ENCODE measurements around the gene PCK1. TPM values are rescaled to one million over a fixed set of nuclear protein-coding genes. Genes with fewer than 3 reads are reported as not detected.

Gene PCK1
- total and polyA plus RNA-seq, 9 donors: 0.05 to 1.5 (median 0.16) TPM; not detected in 1

DNA sequence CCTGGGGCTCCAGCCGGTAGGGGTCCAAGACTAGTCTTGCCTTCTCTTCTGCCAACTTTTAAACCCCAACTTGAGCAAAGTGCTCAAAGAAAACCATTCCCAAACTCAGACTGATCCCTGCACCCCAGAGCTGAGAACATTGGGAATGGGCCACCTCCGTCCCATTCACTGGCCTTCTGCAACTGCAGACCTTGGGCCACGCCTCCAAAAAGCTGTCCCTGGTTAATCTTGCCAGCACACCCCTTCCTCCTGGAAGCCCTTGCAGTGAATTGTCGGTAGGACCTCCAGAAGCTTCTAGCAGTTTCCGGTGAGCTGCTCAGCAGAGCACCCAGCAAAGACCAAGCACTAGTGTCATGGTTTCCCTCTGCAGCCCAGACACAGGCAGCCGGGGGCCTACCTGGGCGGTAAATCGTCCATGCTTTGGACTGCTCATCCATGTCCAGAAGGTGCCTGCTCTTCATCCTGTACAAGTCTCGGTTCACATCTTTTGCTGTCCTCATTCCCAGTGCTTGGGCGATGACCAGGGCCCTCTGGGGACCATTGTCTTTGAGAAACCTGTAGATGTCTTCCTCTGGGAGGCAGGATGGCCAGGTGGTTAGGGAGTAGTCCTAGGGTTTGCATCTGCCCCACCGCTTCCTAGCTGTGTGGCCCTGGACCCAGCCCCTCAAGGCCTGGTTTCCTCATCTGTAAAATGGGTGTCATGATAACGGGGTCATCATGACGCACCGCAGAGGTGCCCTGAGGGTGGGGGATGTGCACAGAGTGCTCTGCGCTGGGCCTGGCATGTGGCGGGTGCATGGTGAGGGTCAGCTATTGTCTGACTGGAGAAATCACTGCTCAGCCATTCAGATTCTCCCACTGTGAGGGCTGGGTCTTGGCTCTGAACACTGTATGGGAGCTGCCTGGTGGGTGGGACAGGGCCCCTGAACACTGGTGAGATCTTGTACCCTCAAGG lies 53.9 kb downstream of the PCK1 start:
- peaks cover 5% of the 10 kb centered on the region for H3K4me1 ChIP-seq (ENCODE audit: control insufficient read depth, insufficient read depth, low read length)
- no peak for DNase-seq
- H3K4me3 ChIP-seq (ENCODE audit: low read length): no peak overlapping the region
- no peak overlapping the region for H3K27ac ChIP-seq (ENCODE audit: low read length)
- peaks cover 10% of the 10 kb centered on the region for H3K27me3 ChIP-seq (ENCODE audit: control insufficient read depth, insufficient read depth, low read length)
- H3K9me3 ChIP-seq (replicated peaks; ENCODE audit: control insufficient read depth, low read depth, low read length): no peaks in the 10 kb centered on the region
- no peaks in the 10 kb centered on the region for H3K36me3 ChIP-seq (ENCODE audit: control insufficient read depth, insufficient read depth, low read length)
- 88% methylated on average over 13 of the region's 16 CpGs for WGBS (ENCODE audit: insufficient coverage)

DNA sequence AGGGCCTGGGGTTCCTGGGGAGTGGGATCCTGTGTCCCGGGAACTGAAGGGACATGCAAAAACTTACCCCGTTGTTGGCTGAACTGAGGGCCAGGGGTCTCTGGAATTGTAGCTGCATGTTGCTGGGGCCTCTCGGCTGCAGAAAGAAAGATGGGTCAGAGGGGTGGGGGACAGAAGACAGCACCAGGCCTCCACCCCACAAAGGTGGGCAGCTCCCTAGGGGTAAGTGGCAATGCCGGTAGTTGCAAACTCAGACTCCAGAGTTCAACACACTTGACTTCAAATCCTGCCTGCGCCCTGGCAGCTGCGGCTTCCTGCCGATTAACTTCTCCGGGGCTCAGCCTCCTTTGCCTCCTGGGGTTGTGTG lies 54.5 kb downstream of the PCK1 start:
- Histone ChIP-seq H3K27me3 (ENCODE audit: control insufficient read depth, insufficient read depth, low read length) (peaks cover 7% of the 10 kb centered on the region), H3K4me1 (ENCODE audit: control insufficient read depth, insufficient read depth, low read length) (peaks cover 11% of the 10 kb centered on the region), H3K27ac (ENCODE audit: low read length) (no peak overlapping the region), H3K9me3 (replicated peaks; ENCODE audit: control insufficient read depth, low read depth, low read length) (no peaks in the 10 kb centered on the region), H3K36me3 (ENCODE audit: control insufficient read depth, insufficient read depth, low read length) (no peaks in the 10 kb centered on the region), H3K4me3 (ENCODE audit: low read length) (no peak overlapping the region)
- DNase-seq: no peak
- 93% methylated on average over 2 of the region's 8 CpGs for WGBS (ENCODE audit: insufficient coverage)

DNA sequence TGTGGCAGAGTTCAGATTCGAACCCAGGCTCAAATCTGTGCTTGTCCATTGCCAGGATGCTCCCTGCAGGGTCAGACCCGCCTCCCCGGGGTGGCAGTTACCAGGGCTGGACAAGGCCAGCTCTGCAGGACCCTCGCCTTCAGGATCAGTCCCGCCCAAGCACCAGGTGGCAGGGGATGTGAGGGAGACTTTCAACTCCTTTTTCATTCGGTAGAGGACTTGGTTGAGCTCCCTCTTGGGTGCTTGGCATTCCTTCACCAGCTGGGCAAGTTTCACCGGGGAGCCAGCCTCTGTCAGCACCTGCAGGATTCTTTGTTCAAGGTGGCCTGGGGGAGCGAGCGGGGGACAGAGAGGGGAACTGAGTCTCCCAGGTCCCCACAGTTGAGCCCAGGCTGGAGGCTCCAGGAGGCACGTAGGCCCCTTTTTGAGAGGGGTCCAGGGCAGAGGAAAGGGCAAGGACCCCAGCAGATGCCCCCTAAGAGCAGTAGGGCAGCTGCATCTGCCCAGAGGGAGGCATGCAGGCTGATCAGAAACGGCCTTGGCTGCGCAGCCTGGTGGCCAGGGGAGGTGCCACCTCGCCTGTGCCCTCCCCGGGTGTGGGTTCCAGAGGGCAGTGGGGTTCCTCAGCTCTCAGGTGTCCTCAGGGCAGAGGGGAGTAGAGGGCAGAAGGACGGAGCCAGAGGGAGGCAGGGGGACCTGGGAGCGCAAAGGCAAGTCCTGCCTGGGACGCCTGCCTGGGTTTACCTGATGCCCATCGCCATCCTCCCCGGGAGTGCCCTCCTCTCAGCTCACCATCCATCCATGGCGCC lies 55.4 kb downstream of the PCK1 start:
- no peak overlapping the region for H3K27ac ChIP-seq (ENCODE audit: low read length)
- peaks cover 13% of the 10 kb centered on the region for H3K4me1 ChIP-seq (ENCODE audit: control insufficient read depth, insufficient read depth, low read length)
- H3K4me3 ChIP-seq (ENCODE audit: low read length): no peak overlapping the region
- WGBS (ENCODE audit: insufficient coverage): 88% methylated on average over 15 of the region's 20 CpGs
- no peaks in the 10 kb centered on the region for H3K36me3 ChIP-seq (ENCODE audit: control insufficient read depth, insufficient read depth, low read length)
- no peak for DNase-seq
- H3K27me3 ChIP-seq (ENCODE audit: control insufficient read depth, insufficient read depth, low read length): peaks cover 7% of the 10 kb centered on the region
- no peaks in the 10 kb centered on the region for H3K9me3 ChIP-seq (replicated peaks; ENCODE audit: control insufficient read depth, low read depth, low read length)

DNA sequence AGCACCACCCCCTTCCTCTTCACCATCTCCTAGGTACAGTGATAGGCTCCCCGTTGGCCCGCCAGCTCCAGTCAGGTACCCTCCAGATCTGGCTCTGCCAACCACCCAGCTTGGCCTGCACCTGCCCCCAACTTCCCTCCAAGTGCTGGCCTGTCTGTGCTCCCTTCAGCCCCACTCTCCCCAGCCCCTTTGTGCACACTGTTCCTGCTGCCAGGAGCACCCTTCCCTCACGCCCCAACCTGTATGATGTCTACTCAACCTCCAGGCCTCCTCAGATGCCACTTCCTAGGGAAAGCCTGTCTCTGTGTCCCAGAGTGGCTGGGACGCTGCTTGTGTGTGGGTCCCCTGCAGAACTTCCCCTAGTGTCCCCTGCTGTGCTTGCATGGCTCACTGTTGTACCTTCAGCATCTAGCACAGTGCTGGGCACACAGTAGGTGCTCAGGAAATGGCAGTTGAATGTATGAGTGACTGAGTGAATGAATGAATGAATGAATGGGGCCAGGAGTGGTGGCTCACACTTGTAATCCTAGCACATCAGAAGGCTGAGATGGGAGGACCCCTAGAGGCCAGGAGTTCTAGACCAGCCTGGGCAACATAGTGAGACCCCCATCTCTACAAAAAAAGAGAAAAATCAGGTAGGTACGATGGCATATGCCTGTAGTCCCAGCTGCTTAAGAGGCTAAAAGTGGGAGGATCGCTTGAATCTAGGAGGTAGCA lies 56.3 kb downstream of the PCK1 start:
- no peaks in the 10 kb centered on the region for H3K9me3 ChIP-seq (replicated peaks; ENCODE audit: control insufficient read depth, low read depth, low read length)
- DNase-seq: no peak
- no peak overlapping the region for H3K27ac ChIP-seq (ENCODE audit: low read length)
- H3K4me1 ChIP-seq (ENCODE audit: control insufficient read depth, insufficient read depth, low read length): peaks cover 13% of the 10 kb centered on the region
- WGBS (ENCODE audit: insufficient coverage): 89% methylated on average over 5 of the region's 6 CpGs
- H3K27me3 ChIP-seq (ENCODE audit: control insufficient read depth, insufficient read depth, low read length): peaks cover 7% of the 10 kb centered on the region
- no peak overlapping the region for H3K4me3 ChIP-seq (ENCODE audit: low read length)
- H3K36me3 ChIP-seq (ENCODE audit: control insufficient read depth, insufficient read depth, low read length): no peaks in the 10 kb centered on the region

Other genes with a start within 250 kb of the PCK1 start
- gene SPO11, start 231.3 kb upstream of the PCK1 start, total RNA-seq: not detected
- gene SPO11, start 231.3 kb upstream of the PCK1 start, polyA plus RNA-seq (ENCODE audit: insufficient read depth in 1 of 8, insufficient read length in 8 of 8, low replicate concordance in 1 of 8): not detected
- 19.9 TPM for gene RAE1, start 209.9 kb upstream of the PCK1 start, total RNA-seq
- gene RAE1, start 209.9 kb upstream of the PCK1 start, polyA plus RNA-seq (ENCODE audit: insufficient read depth in 1 of 8, insufficient read length in 8 of 8, low replicate concordance in 1 of 8): 10 to 100 TPM; 24.2 to 30.5 (median 25.5) TPM
- gene RBM38, start 169.7 kb upstream of the PCK1 start, total RNA-seq: 31.7 TPM
- 10 to 100 TPM; 46.0 to 63.7 (median 57.2) TPM for gene RBM38, start 169.7 kb upstream of the PCK1 start, polyA plus RNA-seq (ENCODE audit: insufficient read depth in 1 of 8, insufficient read length in 8 of 8, low replicate concordance in 1 of 8)
- gene CTCFL, start 36.0 kb upstream of the PCK1 start, total RNA-seq: 0.04 TPM
- under 1 TPM in 7 of 8 donors, not detected in 1; 0.07 to 0.24 (median 0.21) TPM for gene CTCFL, start 36.0 kb upstream of the PCK1 start, polyA plus RNA-seq (ENCODE audit: insufficient read depth in 1 of 8, insufficient read length in 8 of 8, low replicate concordance in 1 of 8)
- 0.13 TPM for gene ZBP1, start 59.3 kb downstream of the PCK1 start, total RNA-seq
- under 1 TPM in 5 of 8 donors, not detected in 3; 0.04 to 0.18 (median 0.10) TPM for gene ZBP1, start 59.3 kb downstream of the PCK1 start, polyA plus RNA-seq (ENCODE audit: insufficient read depth in 1 of 8, insufficient read length in 8 of 8, low replicate concordance in 1 of 8)
- gene PMEPA1, start 148.9 kb downstream of the PCK1 start, total RNA-seq: 8.2 TPM
- 10 to 100 TPM; 17.0 to 29.4 (median 25.2) TPM for gene PMEPA1, start 148.9 kb downstream of the PCK1 start, polyA plus RNA-seq (ENCODE audit: insufficient read depth in 1 of 8, insufficient read length in 8 of 8, low replicate concordance in 1 of 8)

Data from muscle of leg (tissue), 11 donors.